ENCODE measurements around the gene C18orf32.

The C18orf32 gene

GRCh38 chr18:49486953-49487710 is at the start of gene C18orf32:
Gene C18orf32, minus strand, starts transcription at chr18:49487234. Its CDS starts 3,486 bp downstream, at chr18:49483748.
- Histone ChIP-seq H2AFZ (peak within 1 kb of the TSS; percentile 75), H3K79me2 (peaks cover 17% of the 10 kb centered on the region), H3K36me3 (ENCODE audit: control insufficient read depth, insufficient read depth, low read length) (no peaks in the 10 kb centered on the region), H3K4me1 (no peaks in the 10 kb centered on the region), H3K9me3 (ENCODE audit: control insufficient read depth, low read length) (no peaks in the 10 kb centered on the region), H3K9ac (no peak within 1 kb of the TSS), H3K27ac (peak within 1 kb of the TSS; percentile 81), H3K27me3 (ENCODE audit: control insufficient read depth, insufficient read depth, low read length) (no peaks in the 10 kb centered on the region), H3K4me3 (ENCODE audit: low read depth, low read length) (peak within 1 kb of the TSS; percentile 90), H3K4me2 (ENCODE audit: low read length) (peak within 1 kb of the TSS; percentile 75)
- TF ChIP-seq CTCF (IDR thresholded peaks at IDR 0.05): no peak

- H3K27ac ChIP-seq: no peak overlapping the region
- no peaks in the 10 kb centered on the region for H3K79me2 ChIP-seq
- H2AFZ ChIP-seq: no peak overlapping the region
- H3K36me3 ChIP-seq (ENCODE audit: control insufficient read depth, insufficient read depth, low read length): no peaks in the 10 kb centered on the region
- H3K9me3 ChIP-seq (ENCODE audit: control insufficient read depth, low read length): no peaks in the 10 kb centered on the region
- no peak overlapping the region for H3K4me2 ChIP-seq (ENCODE audit: low read length)
- TF ChIP-seq CTCF (IDR thresholded peaks at IDR 0.05): no peak
- H3K4me3 ChIP-seq (ENCODE audit: low read depth, low read length): no peak overlapping the region
- no peaks in the 10 kb centered on the region for H3K4me1 ChIP-seq
- no peaks in the 10 kb centered on the region for H3K27me3 ChIP-seq (ENCODE audit: control insufficient read depth, insufficient read depth, low read length)
- no peak overlapping the region for H3K9ac ChIP-seq
Observed at GRCh38 chr18:49534846-49535601, 48.0 kb upstream of the C18orf32 start.

- Histone ChIP-seq H3K4me1 (no peaks in the 10 kb centered on the region), H3K27ac (no peak overlapping the region), H3K36me3 (ENCODE audit: control insufficient read depth, insufficient read depth, low read length) (no peaks in the 10 kb centered on the region), H3K9ac (no peak overlapping the region), H2AFZ (no peak overlapping the region), H3K79me2 (no peaks in the 10 kb centered on the region), H3K9me3 (ENCODE audit: control insufficient read depth, low read length) (no peaks in the 10 kb centered on the region), H3K27me3 (ENCODE audit: control insufficient read depth, insufficient read depth, low read length) (no peaks in the 10 kb centered on the region), H3K4me3 (ENCODE audit: low read depth, low read length) (no peak overlapping the region), H3K4me2 (ENCODE audit: low read length) (no peak overlapping the region)
- TF ChIP-seq CTCF (IDR thresholded peaks at IDR 0.05): no peak
Observed at GRCh38 chr18:49531678-49532153, 44.7 kb upstream of the C18orf32 start.

- no peak overlapping the region for H3K27ac ChIP-seq
Observed at GRCh38 chr18:49529596-49529995, 42.6 kb upstream of the C18orf32 start.

More at GRCh38 chr18:49529596-49529995, 42.6 kb upstream of the C18orf32 start:
- Histone ChIP-seq H3K9me3 (ENCODE audit: control insufficient read depth, low read length) (no peaks in the 10 kb centered on the region), H3K4me1 (no peaks in the 10 kb centered on the region), H3K4me3 (ENCODE audit: low read depth, low read length) (no peak overlapping the region), H3K36me3 (ENCODE audit: control insufficient read depth, insufficient read depth, low read length) (no peaks in the 10 kb centered on the region), H3K79me2 (no peaks in the 10 kb centered on the region), H3K9ac (no peak overlapping the region), H3K27me3 (ENCODE audit: control insufficient read depth, insufficient read depth, low read length) (no peaks in the 10 kb centered on the region), H3K4me2 (ENCODE audit: low read length) (no peak overlapping the region), H2AFZ (no peak overlapping the region)
- no peak for TF ChIP-seq CTCF (IDR thresholded peaks at IDR 0.05)
